ENCODE data around the gene PTPA. TPM values are rescaled to one million over a fixed set of nuclear protein-coding genes. Genes with fewer than 3 reads are reported as not detected.

The PTPA gene
- total and polyA plus RNA-seq, 2 donors (not counting 1 experiment from before 2014, with no cell fraction given), result 35.0 to 73.9 TPM

GRCh38 chr9:129107651-129108050 is 3.6 kb upstream of the PTPA start:
- no peak for ATAC-seq (ENCODE audit: low read depth)
- no peaks in the 10 kb centered on the region for H3K9me3 ChIP-seq (ENCODE audit: control extremely low read depth in 1 of 3, control insufficient read depth in 2 of 3, insufficient read depth in 1 of 3, low read length in 2 of 3)
- no peak overlapping the region for H3K27ac Mint-ChIP-seq
- H3K9me3 Mint-ChIP-seq (ENCODE audit: insufficient read depth), result no peaks in the 10 kb centered on the region
- H3K4me3 ChIP-seq (ENCODE audit: control extremely low read depth in 1 of 5, extremely low read depth in 1 of 5, insufficient read depth in 1 of 5, low read depth in 2 of 5, low read length in 4 of 5), result no peak overlapping the region
- no peak overlapping the region for H3K27ac ChIP-seq (ENCODE audit: low read length in 2 of 2)
- no peaks in the 10 kb centered on the region for H3K27me3 Mint-ChIP-seq
- H4K20me1 ChIP-seq (ENCODE audit: control insufficient read depth, insufficient read depth, low read length, poor library complexity, severe bottlenecking), result no peaks in the 10 kb centered on the region
- H3K4me1 ChIP-seq (ENCODE audit: control insufficient read depth in 2 of 2, insufficient read depth in 2 of 2, low read length in 2 of 2), result peaks cover 12 to 15% of the 10 kb centered on the region in 2 donors
- H3K79me2 ChIP-seq (ENCODE audit: control insufficient read depth, insufficient read depth, low read length), result peaks cover 14% of the 10 kb centered on the region
- H3K4me3 Mint-ChIP-seq, result no peak overlapping the region
- H3K27me3 ChIP-seq (replicated peaks in 1 of 4; ENCODE audit: control extremely low read depth in 1 of 4, control insufficient read depth in 3 of 4, insufficient read depth in 4 of 4, low read length in 3 of 4), result no peaks in the 10 kb centered on the region
- H3K4me2 ChIP-seq (replicated peaks; ENCODE audit: low read depth, low read length, poor library complexity, severe bottlenecking), result no peak overlapping the region
- intact Hi-C loops (cut with micrococcal nuclease), result no loop called here
- TF ChIP-seq, protein P1, sequence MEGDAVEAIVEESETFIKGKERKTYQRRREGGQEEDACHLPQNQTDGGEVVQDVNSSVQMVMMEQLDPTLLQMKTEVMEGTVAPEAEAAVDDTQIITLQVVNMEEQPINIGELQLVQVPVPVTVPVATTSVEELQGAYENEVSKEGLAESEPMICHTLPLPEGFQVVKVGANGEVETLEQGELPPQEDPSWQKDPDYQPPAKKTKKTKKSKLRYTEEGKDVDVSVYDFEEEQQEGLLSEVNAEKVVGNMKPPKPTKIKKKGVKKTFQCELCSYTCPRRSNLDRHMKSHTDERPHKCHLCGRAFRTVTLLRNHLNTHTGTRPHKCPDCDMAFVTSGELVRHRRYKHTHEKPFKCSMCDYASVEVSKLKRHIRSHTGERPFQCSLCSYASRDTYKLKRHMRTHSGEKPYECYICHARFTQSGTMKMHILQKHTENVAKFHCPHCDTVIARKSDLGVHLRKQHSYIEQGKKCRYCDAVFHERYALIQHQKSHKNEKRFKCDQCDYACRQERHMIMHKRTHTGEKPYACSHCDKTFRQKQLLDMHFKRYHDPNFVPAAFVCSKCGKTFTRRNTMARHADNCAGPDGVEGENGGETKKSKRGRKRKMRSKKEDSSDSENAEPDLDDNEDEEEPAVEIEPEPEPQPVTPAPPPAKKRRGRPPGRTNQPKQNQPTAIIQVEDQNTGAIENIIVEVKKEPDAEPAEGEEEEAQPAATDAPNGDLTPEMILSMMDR (IDR thresholded peaks at IDR 0.05), result no peak
- no peak for TF ChIP-seq EZH2 (IDR thresholded peaks at IDR 0.05; ENCODE audit: borderline replicate concordance, insufficient read depth, low read depth, low read length, poor library complexity, severe bottlenecking)
- ChIA-PET CTCF (no interaction called here), POLR2A (no interaction called here)
- no peak overlapping the region for H3K9ac ChIP-seq (ENCODE audit: low read length)
- H2AFZ ChIP-seq (ENCODE audit: insufficient read depth, low read depth, low read length, poor library complexity, severe bottlenecking), result no peak overlapping the region
- no peak for DNase-seq
- H3K4me1 Mint-ChIP-seq, result peaks cover 15% of the 10 kb centered on the region
- H3K36me3 ChIP-seq (replicated peaks in 1 of 2; ENCODE audit: control extremely low read depth in 1 of 2, control insufficient read depth in 1 of 2, extremely low read depth in 1 of 2, insufficient read depth in 2 of 2, low read length in 1 of 2), result no peaks in the 10 kb centered on the region
- WGBS (ENCODE audit: insufficient coverage), result 93% methylated on average over 13 of the region's 13 CpGs

- no peaks in the 10 kb centered on the region for H3K36me3 ChIP-seq (replicated peaks in 1 of 2; ENCODE audit: control extremely low read depth in 1 of 2, control insufficient read depth in 1 of 2, extremely low read depth in 1 of 2, insufficient read depth in 2 of 2, low read length in 1 of 2)
- Mint-ChIP-seq H3K9me3 (ENCODE audit: insufficient read depth) (no peaks in the 10 kb centered on the region), H3K27me3 (no peaks in the 10 kb centered on the region), H3K4me1 (peaks cover 16% of the 10 kb centered on the region), H3K27ac (no peak overlapping the region), H3K4me3 (peak overlapping the region; percentile 80)
- no peak overlapping the region for H3K4me2 ChIP-seq (replicated peaks; ENCODE audit: low read depth, low read length, poor library complexity, severe bottlenecking)
- H3K27ac ChIP-seq (ENCODE audit: low read length in 2 of 2), result no peak overlapping the region
- ChIA-PET POLR2A (no interaction called here), CTCF (no interaction called here)
- peaks cover 19% of the 10 kb centered on the region for H3K79me2 ChIP-seq (ENCODE audit: control insufficient read depth, insufficient read depth, low read length)
- H3K9ac ChIP-seq (ENCODE audit: low read length), result no peak overlapping the region
- H3K4me1 ChIP-seq (ENCODE audit: control insufficient read depth in 2 of 2, insufficient read depth in 2 of 2, low read length in 2 of 2), result peaks cover 12 to 15% of the 10 kb centered on the region in 2 donors
- ATAC-seq (ENCODE audit: low read depth) (no peak), DNase-seq (no peak)
- H3K4me3 ChIP-seq (ENCODE audit: control extremely low read depth in 1 of 5, extremely low read depth in 1 of 5, insufficient read depth in 1 of 5, low read depth in 2 of 5, low read length in 4 of 5), result no peak overlapping the region
- no peak overlapping the region for H2AFZ ChIP-seq (ENCODE audit: insufficient read depth, low read depth, low read length, poor library complexity, severe bottlenecking)
- intact Hi-C loops (cut with micrococcal nuclease), result no loop called here
- no peaks in the 10 kb centered on the region for H3K27me3 ChIP-seq (replicated peaks in 1 of 4; ENCODE audit: control extremely low read depth in 1 of 4, control insufficient read depth in 3 of 4, insufficient read depth in 4 of 4, low read length in 3 of 4)
- no peaks in the 10 kb centered on the region for H4K20me1 ChIP-seq (ENCODE audit: control insufficient read depth, insufficient read depth, low read length, poor library complexity, severe bottlenecking)
- TF ChIP-seq, protein P1 (IDR thresholded peaks at IDR 0.05), result no peak
- no peak for TF ChIP-seq EZH2 (IDR thresholded peaks at IDR 0.05; ENCODE audit: borderline replicate concordance, insufficient read depth, low read depth, low read length, poor library complexity, severe bottlenecking)
- 89% methylated on average over 11 of the region's 13 CpGs for WGBS (ENCODE audit: insufficient coverage)
- no peaks in the 10 kb centered on the region for H3K9me3 ChIP-seq (ENCODE audit: control extremely low read depth in 1 of 3, control insufficient read depth in 2 of 3, insufficient read depth in 1 of 3, low read length in 2 of 3)
Measured at GRCh38 chr9:129108083-129108804, 3.0 kb upstream of the PTPA start.
